ENCODE data around the gene MPPED1.

The MPPED1 gene

GRCh38 chr22:43491177-43491576, 79.4 kb downstream of the MPPED1 start:
- 52% methylated on average over 3 of the region's 3 CpGs for WGBS
- Histone ChIP-seq H3K9ac (ENCODE audit: low read length) (no peak overlapping the region), H3K79me1 (replicated peaks; ENCODE audit: low read length, poor library complexity, severe bottlenecking) (no peaks in the 10 kb centered on the region), H2BK12ac (ENCODE audit: low read length in 2 of 2) (no peak overlapping the region), H3K23ac (ENCODE audit: low read length in 2 of 2) (no peak overlapping the region), H3K27ac (ENCODE audit: low read length, poor library complexity, severe bottlenecking) (no peak overlapping the region), H2AFZ (ENCODE audit: low read depth, low read length) (no peak overlapping the region), H2BK5ac (ENCODE audit: low read depth, low read length, poor library complexity, severe bottlenecking) (no peak overlapping the region), H4K91ac (ENCODE audit: low read length) (no peak overlapping the region), H2BK15ac (ENCODE audit: low read depth, poor library complexity, severe bottlenecking) (no peak overlapping the region), H3K14ac (ENCODE audit: low read length in 2 of 2) (no peak overlapping the region), H2BK120ac (ENCODE audit: low read depth, low read length) (no peak overlapping the region), H2AK5ac (ENCODE audit: low read length, severe bottlenecking) (no peak overlapping the region), H3K4me1 (ENCODE audit: control insufficient read depth, insufficient read depth, low read depth, low read length) (no peaks in the 10 kb centered on the region), H3K4ac (ENCODE audit: low read depth in 1 of 2, low read length in 2 of 2) (no peak overlapping the region), H3K36me3 (ENCODE audit: control insufficient read depth in 1 of 2, insufficient read depth in 2 of 2, low read depth in 1 of 2, low read length in 2 of 2) (no peaks in the 10 kb centered on the region), H3K18ac (ENCODE audit: low read depth in 1 of 2, low read length in 2 of 2) (no peak overlapping the region), H3K4me3 (ENCODE audit: insufficient read depth in 1 of 2, low read depth in 1 of 2, low read length in 2 of 2) (no peak overlapping the region), H3K4me2 (ENCODE audit: low read length, poor library complexity, severe bottlenecking) (no peak overlapping the region), H3K27me3 (ENCODE audit: control insufficient read depth in 1 of 2, insufficient read depth in 1 of 2, low read length in 2 of 2) (peaks cover 0 to 29% of the 10 kb centered on the region in 2 experiments), H4K8ac (ENCODE audit: low read length) (no peak overlapping the region), H3K9me3 (ENCODE audit: control insufficient read depth, low read length) (no peaks in the 10 kb centered on the region)
- DNase-seq = no peak

- Histone ChIP-seq H2BK12ac (ENCODE audit: low read length in 2 of 2) (no peak overlapping the region), H4K91ac (ENCODE audit: low read length) (no peak overlapping the region), H3K4me1 (ENCODE audit: control insufficient read depth, insufficient read depth, low read depth, low read length) (no peaks in the 10 kb centered on the region), H3K4ac (ENCODE audit: low read depth in 1 of 2, low read length in 2 of 2) (no peak overlapping the region), H2AFZ (ENCODE audit: low read depth, low read length) (no peak overlapping the region), H3K9me3 (ENCODE audit: control insufficient read depth, low read length) (no peaks in the 10 kb centered on the region), H4K8ac (ENCODE audit: low read length) (no peak overlapping the region), H3K18ac (ENCODE audit: low read depth in 1 of 2, low read length in 2 of 2) (no peak overlapping the region), H3K27me3 (ENCODE audit: control insufficient read depth in 1 of 2, insufficient read depth in 1 of 2, low read length in 2 of 2) (peaks cover 0 to 24% of the 10 kb centered on the region in 2 experiments), H2BK15ac (ENCODE audit: low read depth, poor library complexity, severe bottlenecking) (no peak overlapping the region), H3K4me3 (ENCODE audit: insufficient read depth in 1 of 2, low read depth in 1 of 2, low read length in 2 of 2) (no peak overlapping the region), H3K36me3 (ENCODE audit: control insufficient read depth in 1 of 2, insufficient read depth in 2 of 2, low read depth in 1 of 2, low read length in 2 of 2) (no peaks in the 10 kb centered on the region), H2AK5ac (ENCODE audit: low read length, severe bottlenecking) (no peak overlapping the region), H3K27ac (ENCODE audit: low read length, poor library complexity, severe bottlenecking) (no peak overlapping the region), H3K9ac (ENCODE audit: low read length) (no peak overlapping the region), H3K23ac (ENCODE audit: low read length in 2 of 2) (no peak overlapping the region), H3K79me1 (replicated peaks; ENCODE audit: low read length, poor library complexity, severe bottlenecking) (no peaks in the 10 kb centered on the region), H2BK5ac (ENCODE audit: low read depth, low read length, poor library complexity, severe bottlenecking) (no peak overlapping the region), H2BK120ac (ENCODE audit: low read depth, low read length) (no peak overlapping the region), H3K14ac (ENCODE audit: low read length in 2 of 2) (no peak overlapping the region), H3K4me2 (ENCODE audit: low read length, poor library complexity, severe bottlenecking) (no peak overlapping the region)
- DNase-seq = no peak
- WGBS = 74% methylated on average over 1 of the region's 1 CpG
These were observed 79.9 kb downstream of the MPPED1 start for GRCh38 chr22:43491737-43492136.

GRCh38 chr22:43493297-43493696, 81.5 kb downstream of the MPPED1 start:
- no peak for DNase-seq
- Histone ChIP-seq H2BK5ac (ENCODE audit: low read depth, low read length, poor library complexity, severe bottlenecking) (no peak overlapping the region), H3K4me3 (ENCODE audit: insufficient read depth in 1 of 2, low read depth in 1 of 2, low read length in 2 of 2) (no peak overlapping the region), H2BK120ac (ENCODE audit: low read depth, low read length) (no peak overlapping the region), H3K18ac (ENCODE audit: low read depth in 1 of 2, low read length in 2 of 2) (no peak overlapping the region), H2AK5ac (ENCODE audit: low read length, severe bottlenecking) (no peak overlapping the region), H3K4me1 (ENCODE audit: control insufficient read depth, insufficient read depth, low read depth, low read length) (no peaks in the 10 kb centered on the region), H3K27me3 (ENCODE audit: control insufficient read depth in 1 of 2, insufficient read depth in 1 of 2, low read length in 2 of 2) (peaks cover 0 to 9% of the 10 kb centered on the region in 2 experiments), H4K91ac (ENCODE audit: low read length) (no peak overlapping the region), H3K4me2 (ENCODE audit: low read length, poor library complexity, severe bottlenecking) (no peak overlapping the region), H3K9me3 (ENCODE audit: control insufficient read depth, low read length) (no peaks in the 10 kb centered on the region), H3K4ac (ENCODE audit: low read depth in 1 of 2, low read length in 2 of 2) (no peak overlapping the region), H3K9ac (ENCODE audit: low read length) (no peak overlapping the region), H2BK15ac (ENCODE audit: low read depth, poor library complexity, severe bottlenecking) (no peak overlapping the region), H3K36me3 (ENCODE audit: control insufficient read depth in 1 of 2, insufficient read depth in 2 of 2, low read depth in 1 of 2, low read length in 2 of 2) (no peaks in the 10 kb centered on the region), H3K79me1 (replicated peaks; ENCODE audit: low read length, poor library complexity, severe bottlenecking) (no peaks in the 10 kb centered on the region), H3K27ac (ENCODE audit: low read length, poor library complexity, severe bottlenecking) (no peak overlapping the region), H2BK12ac (ENCODE audit: low read length in 2 of 2) (no peak overlapping the region), H2AFZ (ENCODE audit: low read depth, low read length) (no peak overlapping the region), H4K8ac (ENCODE audit: low read length) (no peak overlapping the region), H3K23ac (ENCODE audit: low read length in 2 of 2) (no peak overlapping the region), H3K14ac (ENCODE audit: low read length in 2 of 2) (no peak overlapping the region)
- WGBS = 82% methylated on average over 4 of the region's 5 CpGs

GRCh38 chr22:43497956-43498855, 86.4 kb downstream of the MPPED1 start:
- H3K4me1 ChIP-seq (ENCODE audit: control insufficient read depth, insufficient read depth, low read depth, low read length) = no peaks in the 10 kb centered on the region
- DNase-seq = no peak
- no peak overlapping the region for H2AK5ac ChIP-seq (ENCODE audit: low read length, severe bottlenecking)
- no peak overlapping the region for H3K23ac ChIP-seq (ENCODE audit: low read length in 2 of 2)
- H3K79me1 ChIP-seq (replicated peaks; ENCODE audit: low read length, poor library complexity, severe bottlenecking) = no peaks in the 10 kb centered on the region
- H4K91ac ChIP-seq (ENCODE audit: low read length) = no peak overlapping the region
- H3K18ac ChIP-seq (ENCODE audit: low read depth in 1 of 2, low read length in 2 of 2) = no peak overlapping the region
- no peak overlapping the region for H4K8ac ChIP-seq (ENCODE audit: low read length)
- no peak overlapping the region for H2BK12ac ChIP-seq (ENCODE audit: low read length in 2 of 2)
- no peak overlapping the region for H3K9ac ChIP-seq (ENCODE audit: low read length)
- H2BK5ac ChIP-seq (ENCODE audit: low read depth, low read length, poor library complexity, severe bottlenecking) = no peak overlapping the region
- no peak overlapping the region for H2BK120ac ChIP-seq (ENCODE audit: low read depth, low read length)
- 79% methylated on average over 16 of the region's 16 CpGs for WGBS
- no peaks in the 10 kb centered on the region for H3K9me3 ChIP-seq (ENCODE audit: control insufficient read depth, low read length)
- H3K27ac ChIP-seq (ENCODE audit: low read length, poor library complexity, severe bottlenecking) = no peak overlapping the region
- no peak overlapping the region for H3K4me3 ChIP-seq (ENCODE audit: insufficient read depth in 1 of 2, low read depth in 1 of 2, low read length in 2 of 2)
- H3K4ac ChIP-seq (ENCODE audit: low read depth in 1 of 2, low read length in 2 of 2) = no peak overlapping the region
- H3K14ac ChIP-seq (ENCODE audit: low read length in 2 of 2) = no peak overlapping the region
- no peak overlapping the region for H2AFZ ChIP-seq (ENCODE audit: low read depth, low read length)
- H3K36me3 ChIP-seq (ENCODE audit: control insufficient read depth in 1 of 2, insufficient read depth in 2 of 2, low read depth in 1 of 2, low read length in 2 of 2) = no peaks in the 10 kb centered on the region
- H3K27me3 ChIP-seq (ENCODE audit: control insufficient read depth in 1 of 2, insufficient read depth in 1 of 2, low read length in 2 of 2) = no peaks in the 10 kb centered on the region
- H3K4me2 ChIP-seq (ENCODE audit: low read length, poor library complexity, severe bottlenecking) = no peak overlapping the region
- no peak overlapping the region for H2BK15ac ChIP-seq (ENCODE audit: low read depth, poor library complexity, severe bottlenecking)
